Nephron progenitor cell (in vitro differentiated cells): ENCODE data around the gene MCF2L.

ENCODE experiments used
- DNase-seq: peaks from one replicate; pipeline ENCODE4 v3.0.0; 2021
- H3K27ac Mint-ChIP-seq: 2 replicates; pipeline ENCODE4 v1.8.0; 2021; ENCODE audit warnings: mild to moderate bottlenecking, moderate library complexity, mixed read lengths
- H3K27me3 Mint-ChIP-seq: 2 replicates; pipeline ENCODE4 v1.8.0; 2021; ENCODE audit warnings: mild to moderate bottlenecking, low read depth, mixed read lengths; ENCODE audit not compliant: poor library complexity
- H3K36me3 Mint-ChIP-seq: 2 replicates; pipeline ENCODE4 v1.8.0; 2021; ENCODE audit warnings: low read depth, mixed read lengths
- H3K4me1 Mint-ChIP-seq: 2 replicates; pipeline ENCODE4 v1.8.0; 2021; ENCODE audit warnings: mixed read lengths
- H3K4me3 Mint-ChIP-seq: 2 replicates; pipeline ENCODE4 v1.8.0; 2021; ENCODE audit warnings: mild to moderate bottlenecking, moderate library complexity, mixed read lengths
- H3K9me3 Mint-ChIP-seq: 2 replicates; pipeline ENCODE4 v1.8.0; 2021; ENCODE audit warnings: mild to moderate bottlenecking, moderate library complexity, mixed read lengths
- TF ChIP-seq, protein P1 (sequence below): fragments of 200-600 bp; sonication (generic); IDR thresholded peaks from 2 replicates; pipeline ENCODE4 v1.5.0; 2021; ENCODE audit warnings: antibody characterized with exemption

Gene MCF2L

DNA sequence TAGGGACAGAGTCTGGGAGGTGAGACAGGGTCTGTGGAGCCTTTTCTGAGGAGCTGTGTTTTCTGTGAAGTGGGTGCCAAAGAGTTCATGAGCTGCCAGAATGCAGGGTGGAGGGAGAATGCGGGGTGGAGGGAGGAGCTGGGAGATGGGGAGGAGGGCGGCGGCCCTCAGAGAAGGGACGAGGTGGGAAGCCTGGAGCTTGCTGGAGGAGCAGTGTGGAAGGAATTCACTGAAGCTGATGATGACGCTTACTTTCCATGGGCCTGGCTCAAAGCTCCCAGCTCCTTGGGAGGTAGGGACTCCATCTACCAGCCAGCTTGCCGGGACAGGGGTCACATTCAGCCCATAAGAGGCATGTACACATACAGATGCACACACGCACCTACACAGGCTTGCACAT is 62.5 kb downstream of the MCF2L start:
- no peaks in the 10 kb centered on the region for H3K9me3 Mint-ChIP-seq
- H3K4me1 Mint-ChIP-seq: peaks cover 4% of the 10 kb centered on the region
- no peak for DNase-seq
- no peak overlapping the region for H3K4me3 Mint-ChIP-seq
- no peaks in the 10 kb centered on the region for H3K27me3 Mint-ChIP-seq
- TF ChIP-seq, protein P1, sequence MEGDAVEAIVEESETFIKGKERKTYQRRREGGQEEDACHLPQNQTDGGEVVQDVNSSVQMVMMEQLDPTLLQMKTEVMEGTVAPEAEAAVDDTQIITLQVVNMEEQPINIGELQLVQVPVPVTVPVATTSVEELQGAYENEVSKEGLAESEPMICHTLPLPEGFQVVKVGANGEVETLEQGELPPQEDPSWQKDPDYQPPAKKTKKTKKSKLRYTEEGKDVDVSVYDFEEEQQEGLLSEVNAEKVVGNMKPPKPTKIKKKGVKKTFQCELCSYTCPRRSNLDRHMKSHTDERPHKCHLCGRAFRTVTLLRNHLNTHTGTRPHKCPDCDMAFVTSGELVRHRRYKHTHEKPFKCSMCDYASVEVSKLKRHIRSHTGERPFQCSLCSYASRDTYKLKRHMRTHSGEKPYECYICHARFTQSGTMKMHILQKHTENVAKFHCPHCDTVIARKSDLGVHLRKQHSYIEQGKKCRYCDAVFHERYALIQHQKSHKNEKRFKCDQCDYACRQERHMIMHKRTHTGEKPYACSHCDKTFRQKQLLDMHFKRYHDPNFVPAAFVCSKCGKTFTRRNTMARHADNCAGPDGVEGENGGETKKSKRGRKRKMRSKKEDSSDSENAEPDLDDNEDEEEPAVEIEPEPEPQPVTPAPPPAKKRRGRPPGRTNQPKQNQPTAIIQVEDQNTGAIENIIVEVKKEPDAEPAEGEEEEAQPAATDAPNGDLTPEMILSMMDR: no peak
- H3K27ac Mint-ChIP-seq: no peak overlapping the region
- no peaks in the 10 kb centered on the region for H3K36me3 Mint-ChIP-seq

DNA sequence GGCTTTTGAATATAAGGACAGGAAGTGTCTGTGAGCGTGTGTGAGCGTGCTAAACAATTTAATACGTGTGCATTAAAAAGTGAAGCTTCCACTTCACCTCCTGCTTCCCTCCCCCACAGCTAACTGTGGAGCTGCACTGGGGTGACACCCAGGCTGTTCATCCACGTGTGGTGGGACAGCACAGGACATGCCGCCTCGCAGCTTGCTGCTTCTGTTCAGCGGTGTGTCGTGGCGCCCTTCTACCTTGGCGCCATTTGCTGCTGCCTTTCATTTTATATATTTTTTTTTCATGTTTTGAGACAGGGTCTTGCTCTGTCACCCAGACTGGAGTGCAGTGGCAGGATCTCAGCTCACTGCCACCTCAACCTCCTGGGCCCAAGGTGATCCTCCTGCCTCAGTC is 63.3 kb downstream of the MCF2L start:
- Mint-ChIP-seq H3K4me1 (peaks cover 4% of the 10 kb centered on the region), H3K27ac (no peak overlapping the region), H3K27me3 (no peaks in the 10 kb centered on the region), H3K36me3 (peaks cover 7% of the 10 kb centered on the region), H3K4me3 (no peak overlapping the region), H3K9me3 (peaks cover 4% of the 10 kb centered on the region)
- TF ChIP-seq, protein P1: no peak
- no peak for DNase-seq

DNA sequence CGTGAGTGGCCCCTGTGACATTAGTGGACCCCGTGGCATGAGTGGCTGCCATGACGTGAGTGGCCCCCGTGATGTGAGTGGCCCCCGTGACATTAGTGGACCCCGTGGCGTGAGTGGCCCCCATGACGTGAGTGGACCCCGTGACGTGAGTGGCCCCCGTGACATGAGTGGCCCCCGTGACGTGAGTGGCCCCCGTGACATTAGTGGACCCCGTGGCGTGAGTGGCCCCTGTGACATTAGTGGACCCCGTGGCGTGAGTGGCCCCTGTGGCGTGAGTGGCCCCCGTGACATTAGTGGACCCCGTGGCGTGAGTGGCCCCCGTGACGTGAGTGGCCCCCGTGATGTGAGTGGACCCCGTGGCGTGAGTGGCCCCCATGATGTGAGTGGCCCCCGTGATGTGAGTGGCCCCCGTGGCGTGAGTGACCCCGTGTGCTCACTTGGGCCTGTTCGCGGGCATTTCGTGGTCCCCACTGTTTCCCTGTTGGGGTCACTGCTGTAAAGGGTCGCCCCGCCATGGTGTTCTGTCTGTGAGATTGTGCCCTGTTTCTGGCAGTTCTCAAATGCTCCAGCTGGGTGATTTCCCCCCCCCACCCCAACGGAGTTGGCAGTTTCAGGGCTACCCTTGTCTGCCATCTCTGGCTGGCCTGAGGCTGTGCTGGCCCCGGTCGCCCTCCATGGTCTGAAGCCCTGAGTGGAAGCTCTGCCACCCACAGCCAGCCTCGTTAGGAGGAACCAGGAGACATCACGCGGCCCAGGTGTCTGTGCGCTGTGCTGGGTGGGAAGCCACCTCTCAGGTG is 64.2 kb downstream of the MCF2L start:
- peaks cover 4% of the 10 kb centered on the region for H3K27me3 Mint-ChIP-seq
- no peak for DNase-seq
- peaks cover 4% of the 10 kb centered on the region for H3K4me1 Mint-ChIP-seq
- no peak overlapping the region for H3K4me3 Mint-ChIP-seq
- H3K27ac Mint-ChIP-seq: no peak overlapping the region
- TF ChIP-seq, protein P1: no peak
- H3K9me3 Mint-ChIP-seq: peaks cover 12% of the 10 kb centered on the region
- peaks cover 13% of the 10 kb centered on the region for H3K36me3 Mint-ChIP-seq

DNA sequence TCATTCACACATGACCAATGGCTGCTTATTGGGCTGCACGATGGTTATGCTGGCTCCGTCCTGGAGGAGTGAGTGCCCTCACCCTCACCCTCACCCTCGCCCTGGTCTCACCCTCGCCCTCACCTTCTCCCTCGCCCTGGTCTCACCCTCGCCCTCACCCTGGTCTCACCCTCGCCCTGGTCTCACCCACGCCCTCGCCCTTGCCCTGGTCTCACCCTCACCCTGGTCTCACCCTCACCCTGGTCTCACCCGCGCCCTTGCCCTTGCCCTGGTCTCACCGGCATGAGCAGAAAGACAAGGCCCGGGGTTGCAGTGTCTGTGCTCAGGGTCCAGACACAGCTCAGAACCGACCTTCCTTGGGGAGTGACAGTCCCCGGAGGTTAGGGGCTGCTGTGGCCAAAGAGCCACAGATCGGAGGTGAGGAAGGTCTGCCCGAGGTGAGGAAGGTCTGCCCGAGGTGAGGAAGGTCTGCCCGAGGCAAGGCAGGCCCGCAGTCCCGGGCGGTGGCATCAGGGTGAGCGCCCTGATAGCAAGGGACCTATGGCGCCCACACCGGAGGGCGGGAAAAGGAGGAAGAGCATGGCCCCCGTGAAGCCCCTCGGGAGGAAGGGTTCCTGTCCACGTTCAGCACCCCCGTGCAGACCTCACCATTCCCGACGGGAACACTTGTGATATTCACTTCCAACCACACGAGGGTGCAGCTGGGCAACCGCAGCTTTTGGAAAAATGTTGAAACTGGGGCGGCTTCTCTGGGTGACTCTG is 65.6 kb downstream of the MCF2L start:
- Mint-ChIP-seq H3K4me3 (no peak overlapping the region), H3K36me3 (peaks cover 13% of the 10 kb centered on the region), H3K9me3 (peaks cover 16% of the 10 kb centered on the region), H3K27me3 (peaks cover 9% of the 10 kb centered on the region), H3K27ac (no peak overlapping the region), H3K4me1 (peaks cover 4% of the 10 kb centered on the region)
- TF ChIP-seq, protein P1: peak; percentile 60
- peak; percentile 57 for DNase-seq

DNA sequence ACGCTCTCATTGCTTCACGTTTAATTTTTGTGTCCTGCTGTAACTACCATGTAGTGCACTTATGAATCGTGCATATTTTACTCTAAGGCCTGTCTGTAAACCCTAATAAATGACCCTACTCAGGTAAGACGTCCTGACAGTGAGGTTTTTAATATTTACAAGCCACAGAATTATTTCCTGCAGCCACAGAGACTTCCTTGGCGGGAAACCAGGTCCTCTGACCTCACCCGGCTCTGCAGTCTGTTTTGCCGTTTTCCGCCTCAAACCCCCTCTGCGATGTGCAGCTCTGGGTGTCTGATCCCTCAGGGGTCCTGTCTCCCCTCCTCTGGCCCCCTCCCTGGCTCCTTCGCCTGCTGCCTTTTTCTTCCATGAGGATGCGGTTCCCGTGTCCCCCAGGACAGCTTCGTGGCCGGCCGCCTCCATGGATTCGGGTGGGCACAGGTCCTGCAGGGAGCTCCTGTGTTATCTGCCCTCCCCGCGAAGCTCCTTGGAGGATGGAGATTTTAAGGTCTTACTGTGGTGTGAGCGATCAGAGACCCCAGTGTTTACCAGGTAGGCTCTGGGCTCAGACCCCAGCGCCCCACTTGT is 66.3 kb downstream of the MCF2L start:
- TF ChIP-seq, protein P1: no peak
- H3K4me1 Mint-ChIP-seq: peaks cover 4% of the 10 kb centered on the region
- no peak overlapping the region for H3K4me3 Mint-ChIP-seq
- DNase-seq: no peak
- no peak overlapping the region for H3K27ac Mint-ChIP-seq
- H3K36me3 Mint-ChIP-seq: peaks cover 13% of the 10 kb centered on the region
- peaks cover 9% of the 10 kb centered on the region for H3K27me3 Mint-ChIP-seq
- peaks cover 16% of the 10 kb centered on the region for H3K9me3 Mint-ChIP-seq
